Activated CD8-positive, alpha-beta memory T cell treated with anti-CD3 and anti-CD28 coated beads for 48 hours (primary cell): ENCODE data around the gene DMPK.
A peak's percentile ranks its signal among the peaks of the same experiment; 100 is the strongest.
"Not testable (repeated sequence)": the region's sequence is repeated elsewhere in the genome, so short reads cannot be mapped to it uniquely, and the experiment has no call there.

Source experiments
- DNase-seq, 3 experiments: peaks; one replicate each; pipeline ENCODE4 v3.0.0-alpha.2; 2020; ENCODE audit warnings: low read depth in 2 of 3, low spot score in 2 of 3

Gene DMPK

DNA sequence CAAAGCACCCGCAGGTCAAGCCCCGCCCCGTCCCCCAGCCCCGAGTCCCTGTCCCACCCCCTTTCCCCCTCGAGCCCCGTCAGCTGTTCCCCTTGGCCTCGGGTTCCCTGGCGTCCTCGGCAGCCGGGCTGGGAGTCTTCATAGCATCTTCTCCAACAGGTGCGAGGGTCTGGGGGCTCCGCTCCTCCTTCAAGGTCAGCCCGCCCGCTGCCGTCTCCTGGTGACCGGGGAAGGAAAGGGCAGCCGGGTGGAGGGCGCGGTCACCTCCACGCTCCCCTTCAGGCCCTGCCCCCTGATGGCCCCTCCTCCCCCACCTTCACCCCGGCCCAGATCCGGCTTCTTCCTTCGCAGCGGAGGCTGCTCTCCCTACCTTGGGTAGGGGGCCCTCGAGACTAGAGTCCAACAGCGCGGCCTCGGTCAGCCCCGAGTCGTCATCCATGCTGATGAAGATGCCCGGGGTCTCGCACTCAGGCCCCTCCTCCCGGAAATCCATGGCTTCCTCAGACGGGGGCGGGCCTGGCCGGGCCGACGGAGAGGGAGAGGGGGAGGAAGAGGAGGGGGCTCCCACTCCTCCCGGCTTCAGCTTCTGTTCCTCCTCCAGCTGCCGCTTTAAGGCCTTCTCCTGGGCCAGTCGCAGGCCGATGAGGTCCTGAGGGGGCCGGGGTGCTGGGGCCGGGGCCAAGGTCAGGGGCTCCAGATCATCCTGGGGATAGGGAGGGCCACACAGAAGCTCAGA lies 33.4 kb upstream of the DMPK start:
- no peak for DNase-seq

GRCh38 chr19:45814851-45815480 lies 32.7 kb upstream of the DMPK start, which contains the start of gene RSPH6A:
RSPH6A (minus strand) TSS chr19:45815308; CDS start chr19:45815176, 132 bp downstream.
- DNase-seq, result no peak

GRCh38 chr19:45814166-45814780 lies 32.0 kb upstream of the DMPK start:
- no peak for DNase-seq

DNA sequence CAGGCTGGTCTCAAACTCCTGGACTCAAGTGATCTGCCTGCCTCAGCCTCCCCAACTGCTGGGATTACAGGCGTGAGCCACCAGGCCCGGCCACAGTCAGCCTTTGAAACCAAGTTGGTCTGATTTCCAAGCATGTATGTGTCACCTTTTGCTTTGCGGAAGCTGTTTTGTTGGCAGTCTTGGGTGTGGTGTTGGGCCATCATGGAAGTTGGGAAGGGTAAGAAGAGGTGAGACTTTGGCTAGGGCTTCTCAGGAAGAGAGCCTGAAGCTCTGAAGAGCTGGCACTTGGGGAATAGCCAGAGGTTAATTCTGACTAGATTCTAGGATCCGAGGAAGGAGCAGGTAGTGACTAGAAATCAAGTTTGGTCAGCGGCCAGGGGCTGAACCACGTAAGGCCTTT lies 30.0 kb upstream of the DMPK start:
- DNase-seq, result no peak

GRCh38 chr19:45809643-45810159 lies 27.4 kb upstream of the DMPK start:
- no peak for DNase-seq

- DNase-seq, result no peak
These were observed 23.4 kb upstream of the DMPK start for GRCh38 chr19:45805719-45806118.

DNA sequence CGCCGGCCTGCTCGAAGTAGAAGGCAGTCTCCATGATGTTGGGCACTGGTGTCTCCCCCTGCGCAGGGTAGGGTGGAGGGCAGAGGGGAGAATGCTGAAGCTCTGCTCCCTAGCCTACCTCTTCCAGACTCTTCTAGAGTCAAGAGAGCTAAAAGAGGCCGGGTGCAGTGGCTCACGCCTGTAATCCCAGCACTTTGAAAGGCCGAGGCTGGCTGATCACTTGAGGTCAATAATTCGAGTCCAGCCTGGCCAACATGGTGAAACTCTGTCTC lies 22.6 kb upstream of the DMPK start:
- no peak for DNase-seq

GRCh38 chr19:45804140-45804958 lies 22.1 kb upstream of the DMPK start:
- DNase-seq, result no peak

GRCh38 chr19:45801603-45802175 lies 19.4 kb upstream of the DMPK start:
- no peak for DNase-seq

DNA sequence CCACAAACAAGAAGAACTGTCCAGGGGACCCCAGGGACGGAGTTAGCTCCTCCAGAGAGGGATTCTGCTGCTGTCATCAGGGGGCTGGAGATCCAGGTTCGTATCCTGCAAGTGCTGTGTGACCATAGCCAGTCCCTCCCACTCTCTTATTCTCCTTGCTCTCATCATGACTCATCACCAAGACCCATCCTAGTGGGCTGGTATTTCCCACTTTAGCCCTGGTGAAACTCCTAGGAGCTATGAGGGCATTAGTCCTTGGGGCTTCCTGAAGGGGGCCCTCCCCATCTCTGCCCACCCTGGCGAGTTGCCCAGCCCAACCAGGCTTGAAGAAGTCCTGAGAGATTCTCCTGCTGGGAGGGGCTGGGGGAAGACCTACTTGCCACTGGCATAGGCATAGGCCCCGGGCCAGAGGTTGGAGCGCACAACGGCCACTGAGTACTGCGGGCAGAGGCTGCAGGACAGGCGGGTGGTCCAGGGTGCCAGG lies 17.8 kb upstream of the DMPK start:
- no peak for DNase-seq

- not testable (repeated sequence) for DNase-seq
These were observed 17.3 kb upstream of the DMPK start for GRCh38 chr19:45799541-45799940.

GRCh38 chr19:45798995-45799517 lies 16.8 kb upstream of the DMPK start:
- no peak for DNase-seq

DNA sequence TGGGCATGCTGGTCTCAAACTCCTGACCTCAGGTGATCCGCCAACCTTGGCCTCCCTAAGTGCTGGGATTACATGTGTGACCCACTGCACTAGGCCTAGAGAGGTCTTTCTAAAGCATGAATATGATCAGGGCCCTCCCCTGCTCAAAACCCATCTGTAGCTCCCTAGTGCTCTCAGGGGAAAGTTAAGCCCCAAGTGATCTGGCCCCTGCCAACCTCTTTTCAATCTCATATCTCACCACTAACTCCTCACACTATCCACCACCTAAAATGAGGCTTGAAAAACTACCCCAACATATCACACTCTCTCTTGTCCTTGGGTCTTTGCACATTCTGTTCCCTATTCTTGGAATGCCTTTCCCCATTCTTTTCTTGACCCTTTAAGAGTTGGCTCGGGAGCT lies 12.3 kb upstream of the DMPK start:
- no peak for DNase-seq

DNA sequence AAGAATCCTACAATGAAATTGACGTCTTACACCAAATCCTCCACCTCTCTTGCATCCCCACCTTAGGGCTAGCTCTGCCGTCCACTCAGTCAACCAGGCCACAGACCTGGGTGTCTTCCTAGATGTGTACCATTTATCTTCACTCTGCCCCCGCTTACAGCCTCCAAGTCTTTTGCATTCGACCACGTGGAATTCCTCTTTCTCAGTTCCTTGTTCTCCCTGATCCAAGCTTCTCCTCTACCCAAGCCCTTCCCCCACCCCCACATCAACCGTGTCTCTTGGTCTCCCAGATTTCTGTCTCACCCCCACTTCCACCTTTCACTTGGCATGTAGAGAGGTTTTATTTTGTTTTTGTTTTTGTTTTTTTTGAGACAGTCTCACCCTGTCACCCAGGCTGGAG lies 11.6 kb upstream of the DMPK start:
- DNase-seq, result no peak

DNA sequence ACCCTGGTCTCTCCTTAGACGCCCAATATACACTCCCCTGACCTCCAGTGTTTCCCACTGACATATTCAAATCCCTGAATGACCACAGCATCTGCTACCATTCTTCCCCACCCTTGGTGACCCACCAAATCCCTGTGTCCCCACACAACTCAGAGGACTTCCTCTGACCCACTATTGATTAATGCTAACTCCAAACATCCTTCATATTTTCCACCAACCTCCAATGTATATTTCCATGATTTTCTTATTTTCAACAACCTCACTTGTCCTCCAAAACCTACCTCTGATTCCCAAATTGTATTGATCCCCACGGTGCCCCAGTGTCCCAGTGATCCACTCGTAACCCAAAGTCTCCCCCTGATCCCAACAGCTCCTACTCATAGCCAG lies 10.9 kb upstream of the DMPK start:
- DNase-seq, result no peak

DNA sequence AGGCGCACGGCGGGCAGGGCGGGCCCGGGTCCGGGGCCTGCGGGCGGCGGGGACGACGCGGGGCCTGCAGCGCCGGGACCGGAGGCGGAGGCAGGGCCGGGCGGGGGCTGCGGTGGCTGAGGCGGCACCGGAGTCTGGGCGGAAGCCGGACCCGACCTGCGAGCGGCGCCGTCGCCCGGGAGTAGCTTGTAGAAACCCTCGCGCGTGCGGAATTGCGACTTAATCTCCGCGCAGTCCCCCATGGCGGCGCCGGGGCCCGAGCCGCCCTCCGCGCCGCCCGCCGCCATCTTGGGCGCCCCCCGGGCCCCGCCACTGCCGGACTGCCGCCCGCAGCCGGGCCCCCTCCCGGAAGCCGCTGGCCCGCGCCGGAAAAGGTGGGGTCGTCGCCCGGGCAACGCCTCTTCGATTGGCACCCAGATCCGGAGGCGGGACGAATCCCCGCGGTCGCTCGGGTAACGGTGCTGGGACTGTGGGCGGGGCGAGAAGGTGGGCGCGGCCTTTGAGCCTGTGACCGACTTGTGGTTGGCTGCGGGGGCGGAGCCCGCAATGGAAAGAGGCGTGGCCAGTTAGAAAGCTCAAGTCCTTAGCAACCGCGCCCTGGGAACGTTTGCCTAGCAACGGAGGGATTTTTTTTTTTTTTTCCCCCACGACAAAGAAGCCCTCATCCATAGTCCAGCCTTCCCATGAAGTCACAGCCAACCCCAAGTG lies 10.3 kb upstream of the DMPK start, which contains the start of gene DMWD:
TSS of gene DMWD (minus strand) at position 376 of the 708 bp plus-strand sequence. CDS start at position 287, 89 bp downstream.
- peak; percentile 99 for DNase-seq

DNA sequence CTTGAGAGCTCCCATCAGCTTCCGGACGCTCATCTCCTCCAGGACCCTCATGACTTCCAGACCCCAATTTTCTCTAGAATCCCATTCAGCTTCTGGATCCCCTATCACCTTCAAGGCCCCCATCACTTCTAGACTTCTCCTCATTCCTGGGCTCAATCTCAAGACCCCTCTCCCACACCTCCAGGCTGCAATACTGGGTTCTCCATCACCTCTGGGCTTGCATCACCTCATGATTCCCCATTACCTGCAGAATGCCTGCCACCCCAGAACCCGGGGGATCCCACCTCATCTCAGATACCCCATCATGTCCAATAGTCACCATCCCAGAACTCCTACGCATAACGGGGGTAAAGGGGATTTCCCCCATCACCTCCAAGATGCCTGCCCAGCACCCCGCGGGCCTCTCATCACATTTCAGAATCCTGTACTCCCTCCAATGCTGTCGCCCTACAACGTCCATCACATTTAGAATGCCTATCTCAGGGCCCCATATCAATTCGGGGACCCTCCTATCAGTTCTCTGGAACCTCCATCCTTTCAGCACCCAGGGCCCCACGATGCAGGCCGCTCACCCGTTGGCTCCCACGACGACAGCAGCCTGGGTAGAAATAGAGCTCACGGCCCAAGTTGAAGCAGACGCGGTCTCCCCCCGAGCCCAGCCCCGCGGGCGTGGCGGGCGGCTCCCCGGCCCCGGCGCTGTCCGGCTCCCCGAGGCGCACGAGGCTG lies 9.6 kb upstream of the DMPK start:
- no peak for DNase-seq

- DNase-seq, result no peak
These were observed 8.7 kb upstream of the DMPK start for GRCh38 chr19:45790942-45791341.

GRCh38 chr19:45789035-45789786 lies 6.9 kb upstream of the DMPK start:
- no peak for DNase-seq
